ENCODE measurements around the gene CLDN1.

Gene CLDN1, protein sequence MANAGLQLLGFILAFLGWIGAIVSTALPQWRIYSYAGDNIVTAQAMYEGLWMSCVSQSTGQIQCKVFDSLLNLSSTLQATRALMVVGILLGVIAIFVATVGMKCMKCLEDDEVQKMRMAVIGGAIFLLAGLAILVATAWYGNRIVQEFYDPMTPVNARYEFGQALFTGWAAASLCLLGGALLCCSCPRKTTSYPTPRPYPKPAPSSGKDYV

DNA sequence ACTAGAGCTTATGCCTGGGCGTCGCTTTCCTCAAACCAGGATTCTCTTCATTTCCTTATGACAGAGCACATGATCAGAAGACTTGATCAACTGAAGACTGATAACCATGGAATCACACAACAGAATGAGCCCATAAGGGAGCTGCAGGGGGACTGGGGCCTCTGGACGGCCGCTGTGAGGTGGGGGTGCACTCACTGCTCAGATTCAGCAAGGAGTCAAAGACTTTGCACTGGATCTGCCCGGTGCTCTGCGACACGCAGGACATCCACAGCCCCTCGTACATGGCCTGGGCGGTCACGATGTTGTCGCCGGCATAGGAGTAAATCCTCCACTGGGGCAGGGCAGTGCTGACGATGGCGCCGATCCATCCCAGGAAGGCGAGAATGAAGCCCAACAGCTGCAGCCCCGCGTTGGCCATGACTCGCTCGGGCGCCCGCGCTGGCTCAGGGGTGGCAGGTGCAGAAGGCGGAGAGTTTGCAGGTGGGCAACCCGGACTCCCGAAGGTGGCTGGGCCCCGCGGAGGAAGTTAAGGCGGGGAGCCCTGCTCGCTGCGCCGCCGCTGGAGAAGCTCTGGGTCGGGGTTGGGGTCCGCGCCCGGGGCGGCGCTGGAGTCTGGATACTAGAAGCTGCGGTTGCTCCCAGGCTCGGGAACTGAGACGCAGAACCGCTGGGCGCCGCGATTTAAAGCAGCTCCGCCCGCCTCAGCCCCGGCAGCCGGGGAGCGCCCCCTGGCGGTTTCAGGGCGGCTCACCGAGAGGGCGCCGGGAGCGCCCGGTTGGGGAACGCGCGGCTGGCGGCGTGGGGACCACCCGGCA lies at the start of gene CLDN1:
CLDN1 (minus strand) TSS at position 658 of the 815 bp plus-strand sequence; CDS start at position 418, 240 bp downstream.
- Histone ChIP-seq H3K9ac (ENCODE audit: low read depth, low read length) (peak within 1 kb of the TSS; percentile 63; the same call in 1 of the 2 replicates), H3K4me1 (ENCODE audit: insufficient read depth, low read length) (peaks cover 15% of the 10 kb centered on the region), H3K27me3 (ENCODE audit: insufficient read depth, low read length) (peaks cover 29% of the 10 kb centered on the region), H3K36me3 (ENCODE audit: insufficient read depth, low read depth, low read length) (no peaks in the 10 kb centered on the region), H3K4me3 (ENCODE audit: low read length) (peak within 1 kb of the TSS; percentile 88), H3K9me3 (ENCODE audit: insufficient read depth, low read depth, low read length) (no peaks in the 10 kb centered on the region), H3K27ac (ENCODE audit: low read length) (no peak within 1 kb of the TSS)

DNA sequence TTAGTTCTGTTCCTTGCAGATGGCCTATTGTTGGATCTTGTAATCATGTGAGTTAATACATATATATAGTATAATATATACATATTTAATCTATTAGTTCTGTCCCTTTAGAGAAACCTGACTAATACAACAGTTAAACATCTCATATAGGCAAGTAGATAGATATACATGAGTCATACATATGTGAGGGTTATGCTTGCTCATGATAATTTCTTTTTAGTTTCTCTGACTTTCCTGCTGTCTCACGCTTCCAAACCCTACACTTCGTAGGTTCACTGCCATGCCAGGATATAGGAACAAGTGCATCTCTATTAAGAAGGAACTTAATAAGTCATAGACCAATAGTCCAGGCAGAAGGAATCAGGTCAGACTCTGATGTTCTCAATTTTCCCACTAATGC lies 48.9 kb upstream of the CLDN1 start:
- H3K27me3 ChIP-seq (ENCODE audit: insufficient read depth, low read length): no peaks in the 10 kb centered on the region
- no peaks in the 10 kb centered on the region for H3K36me3 ChIP-seq (ENCODE audit: insufficient read depth, low read depth, low read length)
- H3K4me3 ChIP-seq (ENCODE audit: low read length): no peak overlapping the region
- H3K27ac ChIP-seq (ENCODE audit: low read length): no peak overlapping the region
- no peak overlapping the region for H3K9ac ChIP-seq (ENCODE audit: low read depth, low read length)
- peaks cover 13% of the 10 kb centered on the region for H3K4me1 ChIP-seq (ENCODE audit: insufficient read depth, low read length)
- H3K9me3 ChIP-seq (ENCODE audit: insufficient read depth, low read depth, low read length): no peaks in the 10 kb centered on the region

- Histone ChIP-seq H3K27ac (ENCODE audit: low read length) (no peak overlapping the region), H3K4me3 (ENCODE audit: low read length) (no peak overlapping the region), H3K9me3 (ENCODE audit: insufficient read depth, low read depth, low read length) (no peaks in the 10 kb centered on the region), H3K4me1 (ENCODE audit: insufficient read depth, low read length) (peaks cover 18% of the 10 kb centered on the region), H3K9ac (ENCODE audit: low read depth, low read length) (no peak overlapping the region), H3K27me3 (ENCODE audit: insufficient read depth, low read length) (no peaks in the 10 kb centered on the region), H3K36me3 (ENCODE audit: insufficient read depth, low read depth, low read length) (no peaks in the 10 kb centered on the region)
Measured at GRCh38 chr3:190370369-190370768, 48.1 kb upstream of the CLDN1 start.

DNA sequence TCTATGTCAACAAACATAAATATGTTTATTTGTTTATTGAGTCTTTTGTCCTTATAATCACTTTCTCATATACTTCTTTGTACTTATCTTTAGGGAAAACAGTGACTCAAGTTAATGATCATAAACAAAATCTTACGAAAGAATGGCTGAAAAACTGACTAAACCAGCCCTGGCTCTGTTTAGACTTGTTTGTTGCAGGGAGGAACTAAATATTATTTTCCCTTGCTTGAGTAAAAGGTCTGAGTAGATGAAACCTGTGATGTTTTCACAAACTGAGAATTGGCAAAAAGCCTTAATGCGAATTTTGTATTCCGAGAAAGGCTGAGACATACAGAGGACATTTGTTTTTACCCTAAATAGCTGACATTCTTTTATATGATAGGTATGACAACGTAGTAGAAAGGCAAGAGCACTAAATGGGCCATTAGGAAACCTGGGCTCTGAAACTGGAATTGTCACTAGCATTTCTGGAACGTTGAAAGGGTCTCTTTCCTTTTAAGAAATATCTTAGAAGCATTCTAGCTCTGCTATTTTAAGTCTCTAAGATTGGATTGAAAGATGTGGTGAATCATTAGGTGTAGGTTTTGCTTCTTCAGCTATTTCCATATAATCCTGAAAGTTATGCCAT lies 47.5 kb upstream of the CLDN1 start:
- Histone ChIP-seq H3K9ac (ENCODE audit: low read depth, low read length) (no peak overlapping the region), H3K4me3 (ENCODE audit: low read length) (no peak overlapping the region), H3K27me3 (ENCODE audit: insufficient read depth, low read length) (no peaks in the 10 kb centered on the region), H3K9me3 (ENCODE audit: insufficient read depth, low read depth, low read length) (no peaks in the 10 kb centered on the region), H3K36me3 (ENCODE audit: insufficient read depth, low read depth, low read length) (no peaks in the 10 kb centered on the region), H3K4me1 (ENCODE audit: insufficient read depth, low read length) (peaks cover 13% of the 10 kb centered on the region; the same call in 1 of the 2 replicates), H3K27ac (ENCODE audit: low read length) (no peak overlapping the region)

DNA sequence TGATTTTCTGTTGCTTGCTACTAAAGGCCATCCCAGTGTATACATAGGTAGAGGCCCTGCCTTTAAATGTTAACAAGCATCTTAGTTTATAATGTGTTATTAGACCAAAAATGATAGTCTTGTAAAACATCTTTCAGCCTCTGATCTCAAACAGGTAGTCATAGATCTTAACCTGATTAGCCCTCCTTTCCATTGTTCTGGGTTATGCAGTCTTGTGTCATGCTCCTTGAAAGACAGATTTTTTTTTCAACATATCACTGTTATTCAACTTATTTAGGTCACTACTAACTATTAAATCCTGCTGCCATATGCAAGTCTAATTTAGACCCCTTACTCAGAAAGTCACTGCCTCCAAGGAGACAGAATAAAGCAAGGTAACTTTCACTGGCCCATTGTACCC lies 46.6 kb upstream of the CLDN1 start:
- no peaks in the 10 kb centered on the region for H3K36me3 ChIP-seq (ENCODE audit: insufficient read depth, low read depth, low read length)
- no peak overlapping the region for H3K4me3 ChIP-seq (ENCODE audit: low read length)
- peaks cover 13% of the 10 kb centered on the region; the same call in 1 of the 2 replicates for H3K4me1 ChIP-seq (ENCODE audit: insufficient read depth, low read length)
- no peaks in the 10 kb centered on the region for H3K9me3 ChIP-seq (ENCODE audit: insufficient read depth, low read depth, low read length)
- H3K27ac ChIP-seq (ENCODE audit: low read length): no peak overlapping the region
- no peaks in the 10 kb centered on the region for H3K27me3 ChIP-seq (ENCODE audit: insufficient read depth, low read length)
- H3K9ac ChIP-seq (ENCODE audit: low read depth, low read length): no peak overlapping the region

DNA sequence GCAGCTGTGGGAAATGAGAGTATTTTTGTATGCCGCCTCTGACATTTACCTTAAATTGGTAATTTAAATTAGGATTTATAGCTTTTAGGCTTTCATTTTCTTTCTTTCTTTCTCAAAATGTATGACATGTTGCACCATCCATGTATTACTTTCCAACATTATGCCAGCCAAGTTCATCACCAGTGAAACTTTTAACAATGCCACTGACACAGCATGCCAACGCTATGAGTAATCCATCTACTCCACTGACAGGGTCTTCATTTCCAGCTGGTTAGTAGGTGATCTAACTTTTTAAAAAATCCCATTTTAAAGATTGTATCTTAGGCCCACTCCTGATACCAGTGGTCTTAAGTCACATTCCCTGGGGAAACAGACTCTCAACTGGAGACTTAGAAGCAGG lies 43.9 kb upstream of the CLDN1 start:
- Histone ChIP-seq H3K27me3 (ENCODE audit: insufficient read depth, low read length) (no peaks in the 10 kb centered on the region), H3K27ac (ENCODE audit: low read length) (no peak overlapping the region), H3K4me3 (ENCODE audit: low read length) (no peak overlapping the region)

DNA sequence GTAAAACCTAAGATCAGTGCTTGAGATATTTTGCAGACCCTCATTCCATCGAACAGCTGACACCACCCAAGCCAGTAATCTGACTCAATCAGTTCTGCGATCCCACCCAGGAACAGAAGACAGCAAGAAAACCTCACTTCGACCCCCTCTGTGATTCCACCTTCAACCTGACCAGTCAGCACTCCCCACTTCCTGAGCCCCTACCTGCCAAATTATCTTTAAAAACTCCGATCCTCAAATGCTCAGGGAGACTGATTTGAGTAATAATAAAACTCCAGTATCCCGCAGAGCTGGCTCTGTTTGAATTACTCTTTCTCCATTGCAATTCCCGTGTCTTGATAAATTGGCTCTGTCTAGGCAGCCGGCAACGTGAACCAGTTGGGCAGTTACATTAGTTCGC lies 40.0 kb upstream of the CLDN1 start:
- H3K27me3 ChIP-seq (ENCODE audit: insufficient read depth, low read length): no peaks in the 10 kb centered on the region
- peaks cover 16% of the 10 kb centered on the region; the same call in 1 of the 2 replicates for H3K4me1 ChIP-seq (ENCODE audit: insufficient read depth, low read length)
- no peak overlapping the region for H3K27ac ChIP-seq (ENCODE audit: low read length)
- no peaks in the 10 kb centered on the region for H3K9me3 ChIP-seq (ENCODE audit: insufficient read depth, low read depth, low read length)
- no peak overlapping the region for H3K9ac ChIP-seq (ENCODE audit: low read depth, low read length)
- H3K4me3 ChIP-seq (ENCODE audit: low read length): 0 out of 2 replicates have a peak overlapping the region, but pooled peaks have one; percentile 24
- no peaks in the 10 kb centered on the region for H3K36me3 ChIP-seq (ENCODE audit: insufficient read depth, low read depth, low read length)

More for the DNA sequence above, 43.9 kb upstream of the CLDN1 start:
- Histone ChIP-seq H3K9me3 (ENCODE audit: insufficient read depth, low read depth, low read length) (no peaks in the 10 kb centered on the region), H3K4me1 (ENCODE audit: insufficient read depth, low read length) (peaks cover 20% of the 10 kb centered on the region), H3K36me3 (ENCODE audit: insufficient read depth, low read depth, low read length) (no peaks in the 10 kb centered on the region), H3K9ac (ENCODE audit: low read depth, low read length) (no peak overlapping the region)

DNA sequence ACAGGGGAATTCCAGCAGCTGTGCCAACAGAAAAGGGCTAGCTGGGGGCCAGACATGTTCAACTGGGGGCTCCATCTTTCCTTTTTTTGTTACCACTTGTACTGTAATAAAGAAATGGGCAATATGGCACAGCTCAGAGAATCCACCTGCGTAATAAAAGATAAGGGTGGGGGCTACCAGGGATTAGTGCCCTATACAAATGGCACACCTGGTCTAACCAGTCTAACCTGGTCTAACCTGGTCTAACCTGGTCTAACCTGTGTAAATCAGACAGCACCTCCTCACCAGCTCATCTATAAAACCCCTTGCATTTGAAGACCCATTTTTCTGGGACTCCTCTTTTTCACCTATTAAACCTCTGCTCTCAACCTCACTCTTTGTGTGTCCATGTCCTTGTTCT lies 39.5 kb upstream of the CLDN1 start:
- no peaks in the 10 kb centered on the region for H3K27me3 ChIP-seq (ENCODE audit: insufficient read depth, low read length)
- no peaks in the 10 kb centered on the region for H3K9me3 ChIP-seq (ENCODE audit: insufficient read depth, low read depth, low read length)
- H3K9ac ChIP-seq (ENCODE audit: low read depth, low read length): no peak overlapping the region
- H3K4me3 ChIP-seq (ENCODE audit: low read length): no peak overlapping the region
- H3K36me3 ChIP-seq (ENCODE audit: insufficient read depth, low read depth, low read length): no peaks in the 10 kb centered on the region
- H3K27ac ChIP-seq (ENCODE audit: low read length): no peak overlapping the region
- peaks cover 16% of the 10 kb centered on the region; the same call in 1 of the 2 replicates for H3K4me1 ChIP-seq (ENCODE audit: insufficient read depth, low read length)

DNA sequence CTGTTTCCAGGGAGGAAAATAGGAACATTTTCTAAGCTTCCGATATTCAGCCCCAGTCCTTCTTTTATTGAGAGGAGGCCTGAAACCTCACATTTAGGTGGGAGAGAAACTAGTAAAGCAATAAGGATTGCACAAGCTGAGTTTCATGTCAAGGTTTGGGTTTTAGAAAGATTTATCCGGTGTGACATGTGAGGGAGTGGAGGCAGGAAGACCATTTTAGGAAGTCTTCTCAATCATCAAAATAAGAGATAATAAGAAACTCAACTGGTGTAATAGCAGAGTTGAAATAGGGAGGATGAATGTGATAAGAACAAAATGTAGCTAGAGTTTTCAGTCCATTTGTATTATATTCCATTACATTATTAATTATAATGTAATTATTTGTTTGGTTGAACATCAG lies 38.0 kb upstream of the CLDN1 start:
- Histone ChIP-seq H3K4me3 (ENCODE audit: low read length) (no peak overlapping the region), H3K9me3 (ENCODE audit: insufficient read depth, low read depth, low read length) (no peaks in the 10 kb centered on the region), H3K9ac (ENCODE audit: low read depth, low read length) (no peak overlapping the region), H3K27ac (ENCODE audit: low read length) (no peak overlapping the region), H3K4me1 (ENCODE audit: insufficient read depth, low read length) (peaks cover 7% of the 10 kb centered on the region; the same call in 1 of the 2 replicates), H3K27me3 (ENCODE audit: insufficient read depth, low read length) (no peaks in the 10 kb centered on the region), H3K36me3 (ENCODE audit: insufficient read depth, low read depth, low read length) (no peaks in the 10 kb centered on the region)

DNA sequence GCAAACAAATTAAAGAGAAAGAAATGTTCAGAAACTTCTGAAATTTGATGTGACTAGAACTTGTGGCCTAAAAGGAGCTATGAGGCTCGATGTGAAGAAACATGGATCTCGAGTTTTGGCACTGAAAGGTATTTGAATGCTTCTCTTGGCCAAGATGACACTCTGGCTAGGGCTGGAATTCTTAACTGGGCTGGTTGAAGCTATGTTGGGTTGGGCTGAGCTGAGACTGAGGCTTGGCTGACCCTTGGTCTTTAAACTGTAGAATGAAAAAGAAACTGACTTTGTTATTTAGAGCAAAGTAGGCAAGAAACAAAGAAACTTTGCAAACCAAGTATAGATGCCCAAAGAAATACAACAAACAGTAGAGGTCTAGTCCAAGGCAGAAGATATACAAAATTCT lies 37.6 kb upstream of the CLDN1 start:
- Histone ChIP-seq H3K9me3 (ENCODE audit: insufficient read depth, low read depth, low read length) (no peaks in the 10 kb centered on the region), H3K36me3 (ENCODE audit: insufficient read depth, low read depth, low read length) (no peaks in the 10 kb centered on the region), H3K4me3 (ENCODE audit: low read length) (no peak overlapping the region), H3K27ac (ENCODE audit: low read length) (no peak overlapping the region), H3K9ac (ENCODE audit: low read depth, low read length) (no peak overlapping the region), H3K27me3 (ENCODE audit: insufficient read depth, low read length) (no peaks in the 10 kb centered on the region), H3K4me1 (ENCODE audit: insufficient read depth, low read length) (peaks cover 7% of the 10 kb centered on the region; the same call in 1 of the 2 replicates)

DNA sequence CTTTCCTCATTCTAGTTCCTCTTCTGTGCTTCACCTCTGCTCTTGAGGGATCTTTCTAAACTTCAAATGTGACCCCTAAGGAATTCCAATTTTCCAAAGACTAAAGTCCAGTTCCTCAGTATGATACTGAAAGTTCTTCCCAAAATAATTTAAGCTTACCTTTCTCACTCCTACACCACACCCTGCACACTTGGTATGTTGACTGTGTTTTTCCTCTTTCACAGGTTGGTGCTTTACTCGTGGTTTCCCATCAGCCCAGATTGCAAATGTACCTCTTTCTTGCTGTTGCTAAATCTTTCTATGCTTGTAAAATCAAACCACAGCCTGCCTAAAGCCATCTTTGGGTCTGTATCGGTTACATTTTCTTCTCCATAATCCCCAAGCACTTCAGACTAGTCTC lies 35.2 kb upstream of the CLDN1 start:
- H3K4me1 ChIP-seq (ENCODE audit: insufficient read depth, low read length): peaks cover under 1% of the 10 kb centered on the region; the same call in 1 of the 2 replicates
- H3K9ac ChIP-seq (ENCODE audit: low read depth, low read length): no peak overlapping the region
- no peaks in the 10 kb centered on the region for H3K36me3 ChIP-seq (ENCODE audit: insufficient read depth, low read depth, low read length)
- no peaks in the 10 kb centered on the region for H3K27me3 ChIP-seq (ENCODE audit: insufficient read depth, low read length)
- no peak overlapping the region for H3K27ac ChIP-seq (ENCODE audit: low read length)
- H3K4me3 ChIP-seq (ENCODE audit: low read length): no peak overlapping the region
- H3K9me3 ChIP-seq (ENCODE audit: insufficient read depth, low read depth, low read length): no peaks in the 10 kb centered on the region

Data from iPS-20b (cell line).